Measurements from ENCODE around the gene RALGAPA2.

The RALGAPA2 gene

GRCh38 chr20:20683020-20683419, 29.4 kb downstream of the RALGAPA2 start:
- no peak for DNase-seq

DNA sequence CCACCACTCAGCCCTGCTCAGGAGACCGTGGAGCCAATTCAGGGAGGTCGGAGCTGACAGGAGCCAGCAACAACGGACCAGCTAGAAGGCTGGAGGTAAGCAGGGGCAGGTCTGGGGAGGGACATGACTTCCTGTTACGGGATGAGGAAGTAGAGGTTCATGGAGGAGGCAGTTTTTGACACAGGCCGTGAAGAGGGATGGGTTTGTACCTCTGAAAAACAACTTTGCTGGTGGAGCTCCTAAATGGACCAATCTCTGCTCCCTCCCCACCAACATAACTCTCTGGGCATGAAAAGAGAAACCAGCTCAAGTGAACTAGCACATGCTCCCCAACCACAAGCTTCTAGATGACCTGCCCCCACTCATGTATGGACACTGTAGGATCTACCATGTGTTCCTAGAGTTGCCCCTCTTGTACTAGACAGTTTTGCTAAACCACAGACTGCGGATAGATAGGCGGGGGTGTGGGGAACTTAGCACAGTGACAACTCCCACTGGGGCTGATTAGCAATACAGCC, 31.4 kb downstream of the RALGAPA2 start:
- DNase-seq = no peak

DNA sequence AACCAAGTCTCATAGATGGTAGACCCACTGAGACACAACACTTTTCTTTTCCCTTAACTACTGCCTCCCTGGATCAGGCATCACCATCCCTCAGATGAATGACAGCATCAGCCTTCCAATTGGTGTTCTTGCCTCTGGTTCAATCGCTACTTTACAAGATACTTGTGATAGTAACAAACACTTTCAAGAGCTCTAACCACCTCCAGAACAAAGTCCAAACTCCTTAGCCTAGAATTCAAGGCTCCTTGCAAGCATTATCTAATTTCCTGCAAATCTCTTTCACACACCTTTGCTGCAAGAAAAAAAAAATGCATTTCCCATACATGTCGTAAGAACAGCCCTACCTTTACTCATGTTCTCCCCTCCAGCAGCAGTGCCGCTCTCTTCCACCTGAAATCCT, 33.1 kb downstream of the RALGAPA2 start:
- no peak for DNase-seq

DNA sequence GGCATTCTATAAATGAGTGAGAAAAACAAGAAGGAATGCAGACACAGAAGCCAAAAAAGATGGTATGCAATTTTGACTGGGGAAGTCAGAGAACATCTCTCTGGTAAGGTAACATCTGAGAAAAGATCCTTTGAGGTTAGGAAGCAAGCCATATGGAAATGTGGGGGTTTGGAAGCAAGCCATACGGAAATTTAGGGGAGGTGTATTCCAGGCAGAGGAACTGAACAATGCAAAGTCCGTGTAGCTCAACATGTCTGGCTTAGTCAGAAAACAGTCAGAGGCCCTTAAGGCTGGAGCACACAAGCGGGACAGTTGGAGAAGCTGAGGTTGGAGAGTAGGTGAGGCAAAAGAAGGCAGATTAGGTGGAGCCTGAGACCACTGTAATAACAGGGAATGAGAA, 35.3 kb downstream of the RALGAPA2 start:
- no peak for DNase-seq

GRCh38 chr20:20668639-20669038, 43.8 kb downstream of the RALGAPA2 start:
- DNase-seq = no peak

GRCh38 chr20:20666359-20666758, 46.1 kb downstream of the RALGAPA2 start:
- DNase-seq = no peak

DNA sequence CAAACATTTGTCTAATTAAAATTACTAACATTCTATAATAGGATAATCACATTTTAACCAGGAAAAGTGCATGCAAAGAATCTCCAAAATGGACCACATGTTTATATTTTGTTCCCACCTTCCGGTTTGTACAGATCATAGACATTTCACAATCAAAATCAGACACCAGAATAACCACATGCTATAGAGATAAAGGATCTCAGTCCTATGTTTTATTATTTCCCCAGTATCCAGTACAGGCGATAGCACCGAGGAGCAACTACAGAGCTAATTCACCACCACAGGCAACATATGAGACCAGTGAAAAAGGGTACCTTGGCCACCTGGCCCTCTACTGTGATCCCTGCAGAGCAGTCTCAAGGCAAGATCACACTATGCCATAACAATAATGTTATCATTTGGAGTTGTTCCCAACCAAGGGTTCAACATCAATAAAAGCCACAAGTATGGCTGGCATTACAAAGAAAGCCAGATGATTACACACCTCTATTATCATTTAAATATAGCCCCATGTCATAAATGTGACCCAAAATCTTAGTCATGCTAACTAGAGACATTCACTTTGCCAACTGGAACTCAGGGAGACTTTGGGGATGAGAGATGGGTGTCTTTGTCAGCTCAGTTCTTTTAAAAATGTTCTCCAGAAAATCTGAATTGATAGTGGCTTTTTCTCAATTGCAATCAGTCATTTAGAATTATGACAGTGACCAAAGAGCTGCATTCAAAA, 46.7 kb downstream of the RALGAPA2 start:
- DNase-seq = no peak

DNA sequence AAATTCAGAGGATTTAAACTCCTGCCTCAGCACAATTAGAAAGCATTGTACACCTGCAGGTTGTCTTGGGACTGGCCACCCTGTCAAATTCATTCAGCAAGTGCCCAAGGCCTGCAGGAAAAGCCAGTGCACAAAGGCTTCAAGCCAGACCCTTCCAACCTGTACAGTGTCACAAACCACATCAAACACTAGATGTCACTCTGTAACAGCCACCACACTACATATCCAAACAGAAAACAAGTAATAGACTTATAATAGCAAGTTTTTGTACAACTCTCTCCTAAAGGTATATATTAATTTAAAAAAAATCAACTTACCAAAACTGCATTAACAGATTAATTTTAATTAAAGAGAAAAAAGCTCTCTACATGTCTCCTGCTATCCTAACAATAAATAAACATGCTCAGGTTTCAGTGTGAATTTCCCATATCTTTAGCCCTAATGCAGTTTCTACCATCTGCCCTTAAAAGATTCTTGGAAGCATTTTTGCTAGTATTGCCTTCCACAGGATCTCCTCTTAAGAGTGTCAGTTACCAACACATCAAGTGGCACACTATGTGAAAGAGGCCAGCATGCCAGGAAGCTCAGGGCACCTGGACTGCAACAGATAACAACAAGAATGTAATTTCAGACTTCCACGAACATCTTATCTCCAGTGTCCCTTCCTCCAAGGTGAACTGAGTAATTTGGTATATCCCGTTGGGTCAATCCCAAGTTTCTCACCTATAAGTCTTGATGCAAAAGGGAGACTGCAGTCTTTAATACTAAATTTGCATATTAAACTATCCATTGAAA, 47.5 kb downstream of the RALGAPA2 start:
- DNase-seq = no peak

DNA sequence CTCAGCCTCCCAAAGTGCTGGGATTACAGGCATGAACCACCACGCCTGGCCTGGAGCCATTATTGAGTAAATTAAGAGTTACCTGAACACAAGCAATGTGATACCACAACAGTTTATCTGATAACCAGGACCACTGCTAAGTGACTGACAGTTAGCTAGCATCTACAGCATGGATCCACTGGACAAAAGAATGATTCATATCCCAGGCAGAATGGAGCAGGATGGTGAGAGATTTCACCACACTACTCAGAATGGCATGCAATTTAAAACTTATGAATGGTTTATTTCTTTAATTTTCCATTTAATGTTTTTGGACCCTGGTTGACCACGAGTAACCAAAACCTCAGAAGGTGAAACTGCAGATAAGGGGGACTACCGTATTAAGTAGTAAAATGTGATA, 48.6 kb downstream of the RALGAPA2 start:
- no peak for DNase-seq

DNA sequence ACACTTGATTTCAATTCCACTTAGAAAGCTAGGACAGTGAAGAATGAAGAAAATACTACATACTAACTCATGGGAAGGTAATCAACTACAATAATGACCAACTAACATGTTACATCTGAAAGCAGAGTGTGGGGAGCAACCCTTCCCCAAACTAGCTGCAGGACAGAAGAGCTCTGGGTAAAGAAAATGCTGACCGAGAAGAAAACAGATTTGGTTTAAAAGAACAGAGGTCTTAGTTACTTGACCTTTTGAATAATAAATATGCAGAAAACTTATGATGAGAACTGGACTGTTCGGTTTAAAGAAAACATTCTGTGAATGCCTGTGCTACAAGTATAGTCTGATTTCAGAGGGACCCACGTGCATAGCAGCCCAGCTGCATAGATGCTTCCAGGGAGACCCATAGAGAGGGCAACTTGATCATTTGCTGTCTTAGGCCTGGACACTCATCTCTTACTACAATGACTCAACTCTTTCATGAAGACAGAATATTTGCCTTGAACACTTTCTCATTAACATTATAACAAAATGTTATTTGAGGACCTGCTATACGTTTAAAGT, 53.5 kb downstream of the RALGAPA2 start:
- no peak for DNase-seq

DNA sequence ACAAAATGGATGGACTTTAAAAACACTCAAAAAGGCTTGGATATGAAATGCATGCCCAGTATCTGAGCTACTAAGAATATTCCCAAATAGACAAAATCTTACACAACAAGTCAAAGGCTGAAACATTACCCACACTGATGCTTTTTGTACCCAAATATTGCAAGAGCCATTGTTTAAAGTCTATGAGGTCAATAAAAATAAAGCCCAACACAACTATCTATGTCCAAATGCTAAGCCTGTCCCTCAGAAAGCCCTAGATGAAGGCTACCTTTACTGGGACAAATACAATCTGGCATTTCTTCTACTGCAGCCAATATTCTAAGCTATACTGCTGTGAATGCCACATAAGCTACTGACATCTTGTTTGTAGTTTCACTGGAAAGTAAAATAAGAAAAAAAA, 54.3 kb downstream of the RALGAPA2 start:
- no peak for DNase-seq

- no peak for DNase-seq
These were observed 55.4 kb downstream of the RALGAPA2 start for GRCh38 chr20:20657092-20657491.

DNA sequence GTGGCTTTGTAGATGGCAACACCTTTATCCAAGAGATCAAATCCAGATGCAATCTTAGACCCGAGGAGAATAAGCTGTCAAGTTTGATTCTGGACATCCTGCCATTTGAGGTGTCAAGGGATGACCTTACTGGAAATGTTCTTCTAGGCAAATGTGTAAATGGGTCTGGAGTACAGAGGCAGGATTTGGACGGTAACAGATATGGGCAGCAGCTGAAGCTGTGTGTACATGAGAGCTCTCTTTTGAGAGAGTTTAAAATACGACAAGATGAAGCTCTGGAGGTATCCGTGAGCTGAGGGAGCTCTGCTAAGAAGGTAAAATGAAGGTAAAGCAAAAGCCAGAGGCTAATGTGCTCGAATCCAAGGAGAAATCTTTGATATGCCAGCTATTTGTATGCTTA, 56.6 kb downstream of the RALGAPA2 start:
- DNase-seq = no peak

- no peak for DNase-seq
These were observed 62.5 kb downstream of the RALGAPA2 start for GRCh38 chr20:20649945-20650344.

- DNase-seq = no peak
These were observed 68.5 kb downstream of the RALGAPA2 start for GRCh38 chr20:20643927-20644326.

- no peak for DNase-seq
These were observed 70.7 kb downstream of the RALGAPA2 start for GRCh38 chr20:20641783-20642182.

- no peak for DNase-seq
These were observed 73.6 kb downstream of the RALGAPA2 start for GRCh38 chr20:20638878-20639277.

- DNase-seq = no peak
These were observed 74.3 kb downstream of the RALGAPA2 start for GRCh38 chr20:20637998-20638725.

DNA sequence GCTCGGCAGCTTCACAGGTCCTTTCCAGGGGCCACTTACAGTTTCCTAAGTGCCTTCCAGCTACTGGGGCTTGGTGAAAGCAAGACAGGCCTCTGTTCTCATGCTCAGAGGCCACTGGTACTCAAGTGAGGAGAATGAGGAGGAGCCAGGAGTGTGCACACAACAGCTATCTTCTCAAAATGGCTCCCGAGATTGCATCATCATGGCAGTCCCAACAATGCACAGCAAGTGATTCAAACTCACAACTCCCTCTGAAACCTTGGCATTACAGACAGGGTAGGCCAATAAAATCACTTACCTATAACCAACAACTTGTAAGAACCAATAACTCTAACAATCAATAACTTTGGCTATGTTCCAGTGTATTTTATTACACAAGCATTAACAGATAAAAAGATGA, 77.4 kb downstream of the RALGAPA2 start:
- DNase-seq = no peak

GRCh38 chr20:20632644-20633043, 79.8 kb downstream of the RALGAPA2 start:
- DNase-seq = no peak

- no peak for DNase-seq
These were observed 81.9 kb downstream of the RALGAPA2 start for GRCh38 chr20:20630551-20630950.

GRCh38 chr20:20629556-20630188, 82.8 kb downstream of the RALGAPA2 start:
- no peak for DNase-seq

DNA sequence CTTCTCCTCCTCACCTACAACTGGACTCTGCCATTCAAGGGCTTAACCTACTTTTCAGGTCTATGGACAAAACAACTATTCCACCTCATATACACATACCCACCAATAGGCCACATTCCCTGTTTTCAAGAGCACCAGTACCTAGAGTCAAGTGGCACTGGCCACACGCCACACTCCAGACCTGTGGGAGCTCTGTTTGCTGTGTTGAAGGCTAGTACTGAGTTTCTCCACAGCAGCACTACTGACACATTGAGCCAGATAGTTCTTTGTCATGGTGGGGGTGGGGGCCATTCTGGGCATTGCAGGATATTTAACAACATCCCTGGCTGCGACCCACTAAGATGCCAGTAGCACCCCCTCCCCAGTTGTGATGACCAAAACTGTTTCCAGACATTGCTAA, 84.1 kb downstream of the RALGAPA2 start:
- no peak for DNase-seq

Data from activated effector memory CD4-positive, alpha-beta T cell treated with Interleukin-2 at 50 U/mL for 16 hours (primary cell).